Neural cell (in vitro differentiated cells): Measurements from ENCODE around the gene RGS14. TPM values are rescaled to one million over a fixed set of nuclear protein-coding genes. Genes with fewer than 3 reads are reported as not detected.

ENCODE experiments used
- H2AFZ ChIP-seq: fragments of 200-600, 300-800 bp; sonication (generic), shearing (Covaris generic); 2 replicates; pipeline ENCODE4 v1.6.0; 2014; ENCODE audit warnings: low read depth, mild to moderate bottlenecking, antibody characterized with exemption, low read length, moderate library complexity
- H3F3A ChIP-seq: fragments of 200-600 bp; shearing (Covaris generic); 2 replicates; pipeline ENCODE4 v1.6.1; 2016; ENCODE audit warnings: mild to moderate bottlenecking, moderate library complexity, mixed read lengths, antibody characterized with exemption, low read length; ENCODE audit not compliant: insufficient read depth, poor library complexity, severe bottlenecking
- H3K27ac ChIP-seq: fragments of 200-600, 300-800 bp; sonication (generic), shearing (Covaris generic); 2 replicates; pipeline ENCODE4 v1.5.1; 2014; ENCODE audit warnings: mild to moderate bottlenecking, low read length, moderate library complexity
- H3K27me3 ChIP-seq: fragments of 300-800, 200-600 bp; sonication (generic), shearing (Covaris generic); 2 replicates; pipeline ENCODE4 v1.6.0; 2014; ENCODE audit warnings: mild to moderate bottlenecking, low read depth, low read length, moderate library complexity; ENCODE audit not compliant: insufficient read depth
- H3K36me3 ChIP-seq: fragments of 300-800, 200-600 bp; sonication (generic), shearing (Covaris generic); 2 replicates; pipeline ENCODE4 v1.5.1; 2014; ENCODE audit warnings: mild to moderate bottlenecking, antibody characterized with exemption, low read length, moderate library complexity; ENCODE audit not compliant: insufficient read depth
- H3K4me2 ChIP-seq: fragments of 300-800, 200-600 bp; sonication (generic), shearing (Covaris generic); 2 replicates; pipeline ENCODE4 v1.6.0; 2014; ENCODE audit warnings: mild to moderate bottlenecking, low read length
- H3K4me3 ChIP-seq: fragments of 300-800, 200-600 bp; sonication (generic), shearing (Covaris generic); 2 replicates; pipeline ENCODE4 v1.5.1; 2014; ENCODE audit warnings: mild to moderate bottlenecking, low read length, moderate library complexity
- H3K79me2 ChIP-seq: fragments of 200-600 bp; shearing (Covaris generic); replicated peaks from 2 replicates; pipeline ENCODE4 v1.6.0; 2014; ENCODE audit warnings: mild to moderate bottlenecking, low read length, moderate library complexity; ENCODE audit not compliant: insufficient read depth
- H3K9ac ChIP-seq: fragments of 300-800, 200-600 bp; sonication (generic), shearing (Covaris generic); 2 replicates; pipeline ENCODE4 v1.6.1; 2016; ENCODE audit warnings: mild to moderate bottlenecking, low read length, mixed read lengths
- H3K9me2 ChIP-seq: fragments of 200-600 bp; shearing (Covaris generic); 2 replicates; pipeline ENCODE4 v1.6.1; 2016; ENCODE audit warnings: mild to moderate bottlenecking, low read length, mixed read lengths; ENCODE audit not compliant: insufficient read depth
- H3K9me3 ChIP-seq: fragments of 200-600, 300-800 bp; sonication (generic), shearing (Covaris generic); 2 replicates; pipeline ENCODE4 v1.6.1; 2016; ENCODE audit warnings: mild to moderate bottlenecking, mixed run types, low read length, moderate library complexity, mixed read lengths
- H4K20me1 ChIP-seq: fragments of 200-600 bp; shearing (Covaris generic); 2 replicates; pipeline ENCODE4 v1.6.1; 2016; ENCODE audit warnings: mild to moderate bottlenecking, mixed run types; ENCODE audit not compliant: insufficient read depth
- CTCF ChIP-seq: fragments of 450-650 bp; IDR thresholded peaks from 2 replicates; pipeline ENCODE4 v1.5.1; 2014; ENCODE audit warnings: antibody characterized with exemption, mild to moderate bottlenecking, moderate library complexity; ENCODE audit not compliant: poor library complexity, severe bottlenecking
- EP300 ChIP-seq: fragments of 450-650 bp; conservative IDR thresholded peaks from 2 replicates; pipeline ENCODE4 v1.6.1; 2014; ENCODE audit warnings: antibody characterized with exemption, mild to moderate bottlenecking, moderate library complexity; ENCODE audit not compliant: poor library complexity, severe bottlenecking
- EZH2 ChIP-seq: fragments of 200-600, 300-800 bp; shearing (Covaris generic), sonication (generic); IDR thresholded peaks from 2 replicates; pipeline ENCODE4 v1.6.1; 2014; ENCODE audit warnings: antibody characterized with exemption, low read length, borderline replicate concordance, mild to moderate bottlenecking; ENCODE audit not compliant: insufficient read depth, poor library complexity, severe bottlenecking
- MXI1 ChIP-seq: fragments of 450-650 bp; conservative IDR thresholded peaks from 2 replicates; pipeline ENCODE4 v1.6.1; 2014; ENCODE audit warnings: antibody characterized with exemption, mild to moderate bottlenecking; ENCODE audit not compliant: poor library complexity, severe bottlenecking
- POLR2AphosphoS5 ChIP-seq: IDR thresholded peaks from 2 replicates; pipeline ENCODE4 v1.6.1; 2012
- RAD21 ChIP-seq: fragments of 450-650 bp; conservative IDR thresholded peaks from 2 replicates; pipeline ENCODE4 v1.6.1; 2014; ENCODE audit warnings: antibody characterized with exemption, mild to moderate bottlenecking, moderate library complexity
- REST ChIP-seq: IDR thresholded peaks from 2 replicates; pipeline ENCODE4 v1.6.1; 2012; ENCODE audit warnings: borderline replicate concordance
- SMC3 ChIP-seq: fragments of 450-650 bp; conservative IDR thresholded peaks from 2 replicates; pipeline ENCODE4 v1.6.1; 2014; ENCODE audit warnings: antibody characterized with exemption, mild to moderate bottlenecking, moderate library complexity; ENCODE audit not compliant: poor library complexity
- TAF1 ChIP-seq: IDR thresholded peaks from 2 replicates; pipeline ENCODE4 v1.6.1; 2012; ENCODE audit warnings: low read depth
- polyA plus RNA-seq: library from polyadenylated mRNA; depleted of rRNA; stranded (reverse); fragments of >200 nt; gene quantifications from 2 replicates; pipeline ENCODE4 v1.2.3, GENCODE V29; 2014

The RGS14 gene
- polyA plus RNA-seq, 1 donor from 2014 or later: 32.3 TPM

- TF ChIP-seq EZH2 (no peak), REST (no peak), POLR2AphosphoS5 (no peak), CTCF (no peak), TAF1 (no peak), RAD21 (no peak), SMC3 (no peak), EP300 (no peak), MXI1 (no peak)
- Histone ChIP-seq H3K79me2 (peaks cover 9% of the 10 kb centered on the region), H3K4me2 (no peak overlapping the region), H3K36me3 (no peaks in the 10 kb centered on the region), H3K9me3 (no peaks in the 10 kb centered on the region), H3K27me3 (no peaks in the 10 kb centered on the region), H3K9me2 (no peaks in the 10 kb centered on the region), H2AFZ (no peak overlapping the region), H4K20me1 (no peaks in the 10 kb centered on the region), H3F3A (no peaks in the 10 kb centered on the region), H3K27ac (no peak overlapping the region), H3K9ac (no peak overlapping the region), H3K4me3 (no peak overlapping the region)
Measured at GRCh38 chr5:177336603-177337494, 20.9 kb upstream of the RGS14 start.

- Histone ChIP-seq H3K4me3 (no peak overlapping the region), H3K27ac (no peak overlapping the region), H2AFZ (no peak overlapping the region), H3K79me2 (peaks cover 13% of the 10 kb centered on the region), H4K20me1 (no peaks in the 10 kb centered on the region), H3K27me3 (no peaks in the 10 kb centered on the region), H3K4me2 (no peak overlapping the region), H3F3A (no peaks in the 10 kb centered on the region), H3K9me3 (no peaks in the 10 kb centered on the region), H3K9me2 (no peaks in the 10 kb centered on the region), H3K36me3 (no peaks in the 10 kb centered on the region), H3K9ac (no peak overlapping the region)
- no peak for TF ChIP-seq MXI1
- TF ChIP-seq TAF1: no peak
- no peak for TF ChIP-seq REST
Measured at GRCh38 chr5:177338251-177339106, 19.2 kb upstream of the RGS14 start.
